K562 treated with DMSO at 1 percent for 24 hours (cell line): ENCODE measurements around the gene MC1R. TPM values are rescaled to one million over a fixed set of nuclear protein-coding genes. Genes with fewer than 3 reads are reported as not detected.

ENCODE experiments used
- total RNA-seq: library from RNA; unstranded; fragments of 300-600 nt; gene quantifications from 2 replicates; pipeline ENCODE4 v1.2.3, GENCODE V29; 2022; ENCODE audit warnings: low read depth; ENCODE audit not compliant: insufficient read depth

The MC1R gene
- total RNA-seq = 7.9 and 10.0 TPM in 2 replicates

DNA sequence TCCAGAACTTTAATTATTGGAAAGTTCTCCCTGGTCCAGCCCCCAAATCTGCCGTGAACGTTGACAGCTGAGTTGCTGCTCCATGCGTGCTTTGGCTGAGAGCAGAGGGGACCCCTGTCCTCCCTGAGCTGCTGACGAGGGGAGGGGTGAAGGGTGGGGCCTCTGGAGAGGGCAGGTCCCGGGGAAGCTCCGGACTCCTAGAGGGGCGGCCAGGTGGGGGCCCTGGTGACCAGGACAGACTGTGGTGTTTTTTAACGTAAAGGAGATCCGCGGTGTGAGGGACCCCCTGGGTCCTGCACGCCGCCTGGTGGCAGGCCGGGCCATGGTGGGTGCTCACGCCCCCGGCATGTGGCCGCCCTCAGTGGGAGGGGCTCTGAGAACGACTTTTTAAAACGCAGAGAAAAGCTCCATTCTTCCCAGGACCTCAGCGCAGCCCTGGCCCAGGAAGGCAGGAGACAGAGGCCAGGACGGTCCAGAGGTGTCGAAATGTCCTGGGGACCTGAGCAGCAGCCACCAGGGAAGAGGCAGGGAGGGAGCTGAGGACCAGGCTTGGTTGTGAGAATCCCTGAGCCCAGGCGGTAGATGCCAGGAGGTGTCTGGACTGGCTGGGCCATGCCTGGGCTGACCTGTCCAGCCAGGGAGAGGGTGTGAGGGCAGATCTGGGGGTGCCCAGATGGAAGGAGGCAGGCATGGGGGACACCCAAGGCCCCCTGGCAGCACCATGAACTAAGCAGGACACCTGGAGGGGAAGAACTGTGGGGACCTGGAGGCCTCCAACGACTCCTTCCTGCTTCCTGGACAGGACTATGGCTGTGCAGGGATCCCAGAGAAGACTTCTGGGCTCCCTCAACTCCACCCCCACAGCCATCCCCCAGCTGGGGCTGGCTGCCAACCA, at the start of gene MC1R:
Gene MC1R (plus strand): TSS at position 410 of the 895 bp plus-strand sequence. CDS start 397 bp downstream, at position 807.

DNA sequence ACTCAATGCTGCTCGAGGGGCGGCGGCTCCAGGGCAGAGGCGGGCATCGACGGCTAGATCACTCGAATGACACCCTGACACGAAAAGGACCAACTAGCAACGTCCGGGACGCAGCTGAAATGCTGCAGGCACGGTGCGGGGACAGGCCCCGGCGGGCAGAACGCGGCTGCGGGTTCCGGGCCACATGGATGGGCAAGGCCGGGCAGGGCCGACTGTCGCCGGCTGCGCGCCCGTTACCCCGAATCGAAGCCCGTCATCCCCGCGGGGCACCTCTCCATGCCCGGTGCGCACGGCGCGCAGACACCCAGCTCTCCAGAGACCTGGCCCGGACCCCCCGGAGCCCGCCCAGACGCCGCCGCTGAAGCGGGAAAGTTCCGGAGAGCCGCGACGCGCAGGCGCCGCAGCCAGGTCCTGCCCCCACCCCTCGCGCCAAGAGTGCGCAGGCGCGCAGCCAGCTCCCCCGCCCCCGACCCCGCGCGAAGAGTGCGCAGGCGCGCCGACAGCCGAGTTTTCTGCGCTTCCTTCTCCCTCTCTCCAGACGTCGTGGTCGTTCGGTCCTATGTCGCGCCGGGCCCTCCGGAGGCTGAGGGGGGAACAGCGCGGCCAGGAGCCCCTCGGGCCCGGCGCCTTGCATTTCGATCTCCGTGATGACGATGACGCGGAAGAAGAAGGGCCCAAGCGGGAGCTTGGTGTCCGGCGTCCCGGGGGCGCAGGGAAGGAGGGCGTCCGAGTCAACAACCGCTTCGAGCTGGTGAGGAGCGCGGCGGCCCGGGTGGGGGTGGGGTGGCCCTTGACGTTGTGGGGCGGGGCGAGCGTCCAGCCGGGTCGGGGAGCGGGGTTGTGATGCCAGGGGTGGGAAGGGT, 45.3 kb upstream of the MC1R start, which contains the start of gene TCF25:
Gene TCF25 (plus strand): TSS at position 484 of the 863 bp plus-strand sequence. CDS start 76 bp downstream, at position 560.

DNA sequence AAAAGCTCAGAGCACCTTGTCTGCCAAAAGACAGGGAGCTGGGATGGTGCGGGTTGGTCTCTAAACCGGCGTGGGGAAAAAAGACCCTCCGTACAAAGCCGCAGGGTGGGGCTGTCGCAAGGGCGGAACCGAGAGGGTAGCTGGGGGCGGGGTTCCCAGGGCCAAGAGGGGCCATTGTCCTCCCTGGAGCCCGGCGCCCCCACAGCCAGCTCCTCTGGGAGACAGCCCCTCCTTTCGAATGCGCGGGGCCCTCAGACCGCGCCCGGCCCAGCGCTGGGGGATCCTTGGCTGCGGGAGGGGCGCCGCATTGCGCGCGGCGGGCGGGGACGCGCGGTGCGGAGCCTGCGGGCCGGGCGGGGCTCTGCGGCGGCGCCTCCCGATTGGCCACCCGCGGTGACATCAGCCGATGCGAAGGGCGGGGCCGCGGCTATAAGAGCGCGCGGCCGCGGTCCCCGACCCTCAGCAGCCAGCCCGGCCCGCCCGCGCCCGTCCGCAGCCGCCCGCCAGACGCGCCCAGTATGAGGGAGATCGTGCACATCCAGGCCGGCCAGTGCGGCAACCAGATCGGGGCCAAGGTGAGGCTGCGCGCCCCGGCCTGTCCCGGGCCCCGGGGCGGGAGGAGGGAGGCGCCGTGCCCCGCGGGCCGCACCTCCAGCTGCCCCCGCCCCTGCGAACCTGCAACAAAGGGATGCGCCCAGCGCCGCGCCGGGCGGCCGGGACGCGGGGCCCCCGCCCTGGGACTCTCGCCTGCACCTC, 4.4 kb downstream of the MC1R start, which contains the start of gene TUBB3:
Gene TUBB3 (plus strand): TSS at position 459 of the 756 bp plus-strand sequence. CDS start 60 bp downstream, at position 519.

Other genes with a start within 250 kb of the MC1R start
- 25.9 and 38.1 TPM in 2 replicates for gene CDK10, start 232.2 kb upstream of the MC1R start, total RNA-seq
- 28.2 and 29.0 TPM in 2 replicates for gene SPATA2L, start 217.2 kb upstream of the MC1R start, total RNA-seq
- gene VPS9D1, start 198.0 kb upstream of the MC1R start, total RNA-seq = 22.4 and 26.3 TPM in 2 replicates
- 19.5 and 21.9 TPM in 2 replicates for gene ZNF276, start 197.3 kb upstream of the MC1R start, total RNA-seq
- 34.8 and 36.8 TPM in 2 replicates for gene FANCA, start 102.2 kb upstream of the MC1R start, total RNA-seq
- gene SPIRE2, start 90.4 kb upstream of the MC1R start, total RNA-seq = 5.4 and 8.0 TPM in 2 replicates
- gene TCF25, start 45.3 kb upstream of the MC1R start, total RNA-seq = 111 and 127 TPM in 2 replicates
- 34.1 and 38.8 TPM in 2 replicates for gene TUBB3, start 4.5 kb downstream of the MC1R start, total RNA-seq
- gene DEF8, start 29.9 kb downstream of the MC1R start, total RNA-seq = 75.0 and 80.1 TPM in 2 replicates
- 11.9 and 15.4 TPM in 2 replicates for gene DBNDD1, start 100.6 kb downstream of the MC1R start, total RNA-seq
- gene PRDM7, start 158.5 kb downstream of the MC1R start, total RNA-seq = not detected in 2 replicates